Gastroesophageal sphincter (tissue), 4 donors: ENCODE results near the gene BACE1-AS. TPM values are rescaled to one million over a fixed set of nuclear protein-coding genes. Genes with fewer than 3 reads are reported as not detected.
A peak's percentile ranks its signal among the peaks of the same experiment; 100 is the strongest.

Experiments used
- ATAC-seq: fragments of 150-250 bp; one replicate; pipeline ENCODE4 v1.9.1; 2016; ENCODE audit warnings: mild to moderate bottlenecking, moderate library complexity
- H3K27ac ChIP-seq, 4 donors: fragments of 200-600 bp; sonication (generic) in 3 of 4; 1 replicate in 3 of 4; 2 replicates in 1 of 4; pipeline ENCODE4 v1.5.1; 2016 to 2019
- H3K27me3 ChIP-seq: fragments of 200-600 bp; sonication (generic); one replicate; pipeline ENCODE4 v1.5.1; 2019
- H3K36me3 ChIP-seq, 2 donors: fragments of 200-600 bp; sonication (generic); one replicate each; pipeline ENCODE4 v1.5.1; 2019; ENCODE audit warnings: control low read depth in 1 of 2
- H3K4me1 ChIP-seq, 3 donors: fragments of 200-600 bp; sonication (generic); 1 replicate in 2 of 3; 2 replicates in 1 of 3; pipeline ENCODE4 v1.5.1; 2016 to 2019; ENCODE audit warnings: control low read depth in 2 of 3
- H3K4me3 ChIP-seq, 2 donors: fragments of 200-600 bp; sonication (generic); one replicate each; pipeline ENCODE4 v1.5.1; 2019; ENCODE audit warnings: mild to moderate bottlenecking in 1 of 2, moderate library complexity in 1 of 2
- H3K9me3 ChIP-seq, 3 donors: fragments of 200-600 bp; sonication (generic); one replicate each; pipeline ENCODE4 v1.5.1; 2017 to 2019; ENCODE audit warnings: control low read depth in 2 of 3
- EP300 ChIP-seq: sonication (generic); formaldehyde crosslinking; IDR thresholded peaks from one replicate; pipeline ENCODE4 v1.6.1; 2017; ENCODE audit warnings: antibody characterized with exemption, mild to moderate bottlenecking
- POLR2A ChIP-seq, 2 donors: fragments of 450-650 bp; IDR thresholded peaks; one replicate each; pipeline ENCODE4 v1.6.1; 2017; ENCODE audit warnings: antibody characterized with exemption in 2 of 2, mild to moderate bottlenecking in 2 of 2, moderate library complexity in 1 of 2
- POLR2AphosphoS5 ChIP-seq: sonication (generic); formaldehyde crosslinking; IDR thresholded peaks from one replicate; pipeline ENCODE4 v1.6.1; 2017; ENCODE audit warnings: antibody characterized with exemption
- WGBS, 2 donors: methylation state at CpG; one replicate each; pipeline ENCODE4 v1.1.5; 2018; ENCODE audit warnings: low coverage in 1 of 2; 5-methylcytosine and 5-hydroxymethylcytosine counted together
- total RNA-seq, 4 donors: library from RNA; depleted of rRNA; stranded (reverse); fragments of >200 nt; gene quantifications; one replicate each; pipeline ENCODE4 v1.1.0, GENCODE V29; 2016
- TF ChIP-seq, protein P1 (sequence below), 4 experiments: fragments of 200-600 bp in 2 of 4; fragments of 450-650 bp in 2 of 4; sonication (generic) in 1 of 4; IDR thresholded peaks; one replicate each; pipeline ENCODE4 v1.5.1; 2017 to 2019; ENCODE audit warnings: antibody characterized with exemption in 4 of 4, mild to moderate bottlenecking in 2 of 4, moderate library complexity in 2 of 4

The BACE1-AS gene
- total RNA-seq, 4 donors from 2014 or later: 4.8 to 13.1 (median 10.1) TPM

DNA sequence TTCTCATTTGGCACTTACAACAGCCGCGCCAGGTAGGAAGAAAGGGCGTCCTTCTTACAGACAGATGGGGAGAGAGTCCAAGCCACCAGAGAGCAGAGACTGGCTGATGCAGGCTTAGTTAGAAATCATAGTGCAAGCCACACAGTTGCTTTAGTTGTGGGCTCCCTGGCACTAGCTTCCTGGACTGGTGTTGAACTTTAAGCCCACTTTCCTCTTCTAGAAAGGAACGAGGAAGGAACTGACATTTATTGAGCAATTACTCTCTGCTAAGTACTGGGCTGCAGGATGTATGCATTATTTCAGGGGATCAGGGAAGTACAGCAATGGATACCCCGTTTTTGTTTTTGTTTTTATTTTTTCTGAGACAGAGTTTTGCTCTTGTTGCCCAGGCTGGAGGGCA, 21.9 kb downstream of the BACE1-AS start:
- H3K27ac ChIP-seq: no peak overlapping the region
- H3K9me3 ChIP-seq: no peaks in the 10 kb centered on the region
- 38 to 67% methylated on average over 1 to 2 of the region's 5 CpGs for WGBS, 2 donors
- H3K36me3 ChIP-seq: peaks cover 0 to 4% of the 10 kb centered on the region in 2 donors
- peaks cover 0 to 31% (median 13%) of the 10 kb centered on the region in 3 donors for H3K4me1 ChIP-seq
- H3K27me3 ChIP-seq: no peaks in the 10 kb centered on the region
- no peak for ATAC-seq
- no peak overlapping the region for H3K4me3 ChIP-seq
- TF ChIP-seq, protein P1, sequence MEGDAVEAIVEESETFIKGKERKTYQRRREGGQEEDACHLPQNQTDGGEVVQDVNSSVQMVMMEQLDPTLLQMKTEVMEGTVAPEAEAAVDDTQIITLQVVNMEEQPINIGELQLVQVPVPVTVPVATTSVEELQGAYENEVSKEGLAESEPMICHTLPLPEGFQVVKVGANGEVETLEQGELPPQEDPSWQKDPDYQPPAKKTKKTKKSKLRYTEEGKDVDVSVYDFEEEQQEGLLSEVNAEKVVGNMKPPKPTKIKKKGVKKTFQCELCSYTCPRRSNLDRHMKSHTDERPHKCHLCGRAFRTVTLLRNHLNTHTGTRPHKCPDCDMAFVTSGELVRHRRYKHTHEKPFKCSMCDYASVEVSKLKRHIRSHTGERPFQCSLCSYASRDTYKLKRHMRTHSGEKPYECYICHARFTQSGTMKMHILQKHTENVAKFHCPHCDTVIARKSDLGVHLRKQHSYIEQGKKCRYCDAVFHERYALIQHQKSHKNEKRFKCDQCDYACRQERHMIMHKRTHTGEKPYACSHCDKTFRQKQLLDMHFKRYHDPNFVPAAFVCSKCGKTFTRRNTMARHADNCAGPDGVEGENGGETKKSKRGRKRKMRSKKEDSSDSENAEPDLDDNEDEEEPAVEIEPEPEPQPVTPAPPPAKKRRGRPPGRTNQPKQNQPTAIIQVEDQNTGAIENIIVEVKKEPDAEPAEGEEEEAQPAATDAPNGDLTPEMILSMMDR (IDR thresholded peaks at IDR 0.05): no peak
- TF ChIP-seq POLR2A (IDR thresholded peaks at IDR 0.05) (no peak), EP300 (no peak), POLR2AphosphoS5 (no peak)

DNA sequence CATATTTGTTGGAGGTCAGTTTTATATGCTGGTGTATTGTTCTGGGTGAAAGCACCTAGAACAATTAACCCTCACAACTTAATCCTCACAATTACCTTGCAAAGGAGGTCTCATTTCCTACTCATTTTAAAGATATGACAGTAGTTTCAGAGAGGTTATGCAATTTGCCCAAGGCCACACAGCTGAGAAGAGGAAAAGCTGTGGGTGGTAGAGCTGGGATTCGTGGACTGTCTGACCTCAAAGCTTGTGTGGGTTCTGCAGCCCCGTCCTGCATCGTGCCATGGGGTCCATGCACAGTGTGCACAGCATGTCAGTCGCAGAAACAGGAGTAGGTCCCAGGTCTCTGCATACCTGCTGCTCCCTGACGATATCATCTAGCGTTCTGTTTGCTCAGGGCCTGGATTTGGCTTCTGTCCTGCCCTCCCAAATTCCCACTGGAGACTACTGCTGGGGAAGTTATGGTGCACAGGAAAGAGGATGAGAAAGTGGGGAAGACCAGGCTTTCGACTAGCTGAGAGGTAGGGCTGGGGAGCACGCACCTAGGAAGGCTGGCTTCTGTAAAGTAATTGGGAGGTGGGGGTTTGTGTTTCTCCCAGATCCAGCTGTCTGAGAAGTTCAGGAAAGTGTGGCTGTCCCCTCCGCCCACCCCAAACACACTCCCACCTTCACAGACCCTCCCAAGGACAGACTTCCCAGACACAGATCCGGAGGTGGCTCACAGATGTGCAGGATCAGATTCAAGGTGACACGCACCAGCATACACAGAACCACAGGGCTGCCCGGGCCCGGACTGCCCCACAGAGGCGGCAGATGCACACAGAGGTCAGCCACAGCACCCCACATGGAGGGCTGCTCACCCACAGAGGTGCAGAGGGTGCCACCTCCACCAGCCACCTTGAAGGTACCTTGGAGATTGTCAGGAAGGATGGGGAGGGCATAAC, 23.0 kb downstream of the BACE1-AS start:
- TF ChIP-seq POLR2AphosphoS5 (no peak), POLR2A (IDR thresholded peaks at IDR 0.05) (no peak), EP300 (no peak)
- TF ChIP-seq, protein P1 (IDR thresholded peaks at IDR 0.05): no peak
- Histone ChIP-seq H3K4me1 (peaks cover 0 to 31% (median 13%) of the 10 kb centered on the region in 3 donors), H3K36me3 (peaks cover 0 to 4% of the 10 kb centered on the region in 2 donors), H3K4me3 (peak overlapping the region in 1 of 2 donors; percentile 93), H3K27ac (no peak overlapping the region), H3K27me3 (no peaks in the 10 kb centered on the region), H3K9me3 (no peaks in the 10 kb centered on the region)
- WGBS, 2 donors: 92 to 93% methylated on average over 4 to 6 of the region's 14 CpGs
- ATAC-seq: no peak

DNA sequence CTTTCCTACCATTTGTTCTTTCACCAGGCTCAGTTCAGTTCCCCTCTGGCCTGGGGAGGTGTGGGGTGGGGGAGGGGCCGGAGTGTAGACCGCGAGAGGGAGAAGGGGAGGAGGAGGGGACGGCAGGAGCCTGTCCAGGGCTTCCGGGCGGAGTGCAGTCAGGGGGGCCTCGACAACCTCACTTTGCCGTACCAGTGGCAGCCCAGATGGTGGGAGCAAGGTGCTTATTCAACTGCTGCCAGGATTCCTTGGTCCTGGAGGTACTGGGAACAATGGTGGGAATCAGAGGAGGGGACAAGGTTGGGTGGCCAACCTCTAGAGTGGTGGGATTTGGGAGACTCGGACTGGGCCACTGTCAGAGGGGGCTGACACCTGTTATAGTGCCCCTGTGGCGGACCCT, 23.7 kb downstream of the BACE1-AS start:
- peaks cover 0 to 31% (median 13%) of the 10 kb centered on the region in 3 donors for H3K4me1 ChIP-seq
- no peak for ATAC-seq
- no peak for TF ChIP-seq EP300
- TF ChIP-seq, protein P1 (IDR thresholded peaks at IDR 0.05): no peak
- no peak for TF ChIP-seq POLR2A (IDR thresholded peaks at IDR 0.05)
- TF ChIP-seq POLR2AphosphoS5: no peak

DNA sequence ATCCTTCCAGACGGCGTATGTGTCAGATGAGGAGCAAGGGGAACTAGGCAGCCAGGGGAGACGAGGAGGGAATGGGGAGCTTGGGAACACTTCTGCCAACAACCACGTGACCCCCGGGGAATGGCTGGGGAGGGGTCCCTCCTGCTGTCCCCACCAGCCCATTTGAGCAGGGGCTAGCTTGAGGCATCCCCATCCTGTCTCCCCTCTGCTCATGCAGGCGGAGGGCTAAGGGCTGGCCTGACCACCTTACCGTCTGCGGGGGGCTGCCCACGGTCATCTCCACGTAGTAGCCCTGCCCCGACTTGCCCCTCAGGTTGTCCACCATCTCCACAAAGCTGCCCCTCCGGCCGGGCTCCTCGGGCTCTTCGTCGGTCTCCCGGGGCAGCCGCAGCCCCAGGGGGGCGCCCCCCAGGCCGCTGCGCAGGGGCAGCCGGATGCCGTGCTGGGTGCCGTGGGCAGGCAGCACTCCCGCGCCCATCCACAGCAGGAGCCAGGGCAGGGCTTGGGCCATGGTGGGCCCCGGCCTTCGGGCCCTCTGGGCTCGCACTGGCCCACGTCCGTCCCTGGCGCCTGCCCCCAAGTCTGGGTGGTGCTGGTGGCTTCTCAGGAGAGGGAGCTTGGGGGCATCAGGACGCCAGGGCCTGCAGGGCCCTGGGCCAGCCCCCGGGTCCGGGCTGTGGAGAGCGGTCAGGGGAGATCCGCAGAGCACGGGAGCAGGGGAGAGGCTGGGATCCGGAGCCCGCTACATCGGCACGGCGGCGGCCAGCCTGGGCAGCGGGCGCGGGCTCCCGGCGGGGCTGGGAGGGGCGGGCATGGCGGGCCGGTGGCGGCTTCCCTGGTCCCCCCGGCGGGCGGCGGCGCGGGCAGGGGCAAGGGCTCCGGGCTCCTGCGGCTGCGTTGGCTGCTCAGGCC, 24.4 kb downstream of the BACE1-AS start:
- H3K27ac ChIP-seq: peak overlapping the region in 3 of 4 donors; percentile 73 to 81 (median 79)
- WGBS, 2 donors: no CpG with 5 or more reads among the region's 62 CpGs
- H3K4me3 ChIP-seq: peak overlapping the region; percentile 92 to 93
- peaks cover 0 to 2% of the 10 kb centered on the region in 2 donors for H3K36me3 ChIP-seq
- peaks cover 0 to 31% (median 13%) of the 10 kb centered on the region in 3 donors for H3K4me1 ChIP-seq
- H3K9me3 ChIP-seq: no peaks in the 10 kb centered on the region
- TF ChIP-seq POLR2A (IDR thresholded peaks at IDR 0.05) (no peak), POLR2AphosphoS5 (no peak), EP300 (no peak)
- TF ChIP-seq, protein P1 (IDR thresholded peaks at IDR 0.05): no peak
- no peaks in the 10 kb centered on the region for H3K27me3 ChIP-seq
- ATAC-seq: peak; percentile 64

More for the DNA sequence above, 23.7 kb downstream of the BACE1-AS start:
- H3K27me3 ChIP-seq: no peaks in the 10 kb centered on the region
- H3K27ac ChIP-seq: no peak overlapping the region
- WGBS, 2 donors: 10% methylated on average over 2 of the region's 10 CpGs; no CpG with 5 or more reads in 1 of the 2 donors
- H3K4me3 ChIP-seq: peak overlapping the region; percentile 92 to 93
- H3K9me3 ChIP-seq: no peaks in the 10 kb centered on the region
- H3K36me3 ChIP-seq: peaks cover 0 to 4% of the 10 kb centered on the region in 2 donors
